ENCODE results near the gene DEPDC4.

DNA sequence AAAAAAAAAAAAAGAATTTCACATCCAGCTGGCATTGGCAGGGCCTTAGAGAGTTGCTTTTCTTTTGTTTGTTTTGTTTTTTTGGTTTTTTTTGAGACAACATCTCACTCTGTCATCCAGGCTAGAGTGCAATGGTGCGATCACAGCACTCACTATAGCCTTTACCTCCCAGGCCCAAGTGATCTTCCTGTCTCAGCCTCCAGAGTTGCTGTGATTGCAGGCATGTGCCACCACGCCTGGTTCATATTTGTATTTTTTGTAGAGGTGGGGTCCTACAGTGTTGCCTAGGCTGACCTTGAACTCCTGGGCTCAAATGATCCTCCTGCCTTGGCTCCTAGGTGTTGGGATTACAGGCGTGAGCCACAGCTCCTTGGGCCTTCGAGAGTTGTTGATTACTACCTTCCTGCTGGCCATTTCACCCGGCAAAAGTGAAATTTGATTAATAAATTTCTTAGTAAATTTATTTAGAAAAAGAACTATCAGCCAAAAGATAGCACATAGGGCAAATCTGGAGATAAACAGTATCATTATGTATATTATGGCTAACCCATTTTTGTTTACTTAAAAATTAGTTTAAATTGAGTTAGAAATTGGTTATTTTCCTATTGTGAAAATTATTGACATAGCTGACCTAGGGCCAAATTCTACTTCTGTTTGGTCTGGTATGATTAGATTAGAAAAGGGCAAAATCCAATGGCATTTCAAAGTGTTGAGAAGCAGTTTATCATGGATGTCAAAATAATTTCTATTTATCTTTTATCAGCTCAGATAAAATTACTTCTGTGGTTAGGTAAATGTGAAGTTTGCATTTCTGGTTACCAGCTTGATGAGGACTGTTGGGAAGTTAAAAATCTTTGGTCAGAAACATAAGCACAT, 53.6 kb downstream of the DEPDC4 start:
- TF ChIP-seq, protein P1, sequence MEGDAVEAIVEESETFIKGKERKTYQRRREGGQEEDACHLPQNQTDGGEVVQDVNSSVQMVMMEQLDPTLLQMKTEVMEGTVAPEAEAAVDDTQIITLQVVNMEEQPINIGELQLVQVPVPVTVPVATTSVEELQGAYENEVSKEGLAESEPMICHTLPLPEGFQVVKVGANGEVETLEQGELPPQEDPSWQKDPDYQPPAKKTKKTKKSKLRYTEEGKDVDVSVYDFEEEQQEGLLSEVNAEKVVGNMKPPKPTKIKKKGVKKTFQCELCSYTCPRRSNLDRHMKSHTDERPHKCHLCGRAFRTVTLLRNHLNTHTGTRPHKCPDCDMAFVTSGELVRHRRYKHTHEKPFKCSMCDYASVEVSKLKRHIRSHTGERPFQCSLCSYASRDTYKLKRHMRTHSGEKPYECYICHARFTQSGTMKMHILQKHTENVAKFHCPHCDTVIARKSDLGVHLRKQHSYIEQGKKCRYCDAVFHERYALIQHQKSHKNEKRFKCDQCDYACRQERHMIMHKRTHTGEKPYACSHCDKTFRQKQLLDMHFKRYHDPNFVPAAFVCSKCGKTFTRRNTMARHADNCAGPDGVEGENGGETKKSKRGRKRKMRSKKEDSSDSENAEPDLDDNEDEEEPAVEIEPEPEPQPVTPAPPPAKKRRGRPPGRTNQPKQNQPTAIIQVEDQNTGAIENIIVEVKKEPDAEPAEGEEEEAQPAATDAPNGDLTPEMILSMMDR (IDR thresholded peaks at IDR 0.05) = no peak
- no peak for TF ChIP-seq POLR2A (IDR thresholded peaks at IDR 0.05)
